Measurements from ENCODE around the gene TBX21.

Gene TBX21

GRCh38 chr17:47694581-47695428, 38.2 kb upstream of the TBX21 start:
- H2AFZ ChIP-seq (ENCODE audit: low read depth, low read length, severe bottlenecking): no peak overlapping the region
- no peak overlapping the region for H3K27ac ChIP-seq (ENCODE audit: low read depth, low read length)

GRCh38 chr17:47695429-47696376, 37.3 kb upstream of the TBX21 start:
- TF ChIP-seq CTCF (IDR thresholded peaks at IDR 0.05; ENCODE audit: insufficient read depth, low read length, poor library complexity, severe bottlenecking) (no peak), EZH2phosphoT487 (conservative IDR thresholded peaks at IDR 0.05; ENCODE audit: low read length) (no peak)
- Histone ChIP-seq H4K20me1 (ENCODE audit: low read depth, low read length) (no peaks in the 10 kb centered on the region), H3K27me3 (ENCODE audit: low read length) (no peaks in the 10 kb centered on the region), H3K9ac (ENCODE audit: low read length) (no peak overlapping the region), H3K36me3 (ENCODE audit: low read length) (no peaks in the 10 kb centered on the region), H3K4me2 (ENCODE audit: low read depth, low read length, poor library complexity, severe bottlenecking) (no peak overlapping the region), H3F3A (ENCODE audit: insufficient read depth) (no peaks in the 10 kb centered on the region), H3K4me3 (ENCODE audit: insufficient read depth, low read length, poor library complexity, severe bottlenecking) (no peak overlapping the region), H3K9me3 (ENCODE audit: insufficient read depth, low read length) (no peaks in the 10 kb centered on the region), H3K27ac (ENCODE audit: low read depth, low read length) (no peak overlapping the region), H3K79me2 (ENCODE audit: insufficient read depth, low read length) (no peaks in the 10 kb centered on the region), H2AFZ (ENCODE audit: low read depth, low read length, severe bottlenecking) (no peak overlapping the region), H3K9me2 (replicated peaks; ENCODE audit: insufficient read depth, low read length) (no peaks in the 10 kb centered on the region)

More at GRCh38 chr17:47694581-47695428, 38.2 kb upstream of the TBX21 start:
- Histone ChIP-seq H3K9me2 (replicated peaks; ENCODE audit: insufficient read depth, low read length) (no peaks in the 10 kb centered on the region), H4K20me1 (ENCODE audit: low read depth, low read length) (no peaks in the 10 kb centered on the region), H3F3A (ENCODE audit: insufficient read depth) (no peaks in the 10 kb centered on the region), H3K27me3 (ENCODE audit: low read length) (no peaks in the 10 kb centered on the region), H3K9me3 (ENCODE audit: insufficient read depth, low read length) (no peaks in the 10 kb centered on the region), H3K36me3 (ENCODE audit: low read length) (no peaks in the 10 kb centered on the region), H3K4me3 (ENCODE audit: insufficient read depth, low read length, poor library complexity, severe bottlenecking) (peak overlapping the region; percentile 44), H3K4me2 (ENCODE audit: low read depth, low read length, poor library complexity, severe bottlenecking) (peak overlapping the region; percentile 53), H3K9ac (ENCODE audit: low read length) (peak overlapping the region; percentile 43), H3K79me2 (ENCODE audit: insufficient read depth, low read length) (no peaks in the 10 kb centered on the region)
- TF ChIP-seq CTCF (IDR thresholded peaks at IDR 0.05; ENCODE audit: insufficient read depth, low read length, poor library complexity, severe bottlenecking): no peak
- TF ChIP-seq EZH2phosphoT487 (conservative IDR thresholded peaks at IDR 0.05; ENCODE audit: low read length): no peak

- no peak overlapping the region for H2AFZ ChIP-seq (ENCODE audit: low read depth, low read length, severe bottlenecking)
- no peaks in the 10 kb centered on the region for H3K9me2 ChIP-seq (replicated peaks; ENCODE audit: insufficient read depth, low read length)
- no peaks in the 10 kb centered on the region for H3K36me3 ChIP-seq (ENCODE audit: low read length)
- no peaks in the 10 kb centered on the region for H3F3A ChIP-seq (ENCODE audit: insufficient read depth)
- no peak overlapping the region for H3K27ac ChIP-seq (ENCODE audit: low read depth, low read length)
- H4K20me1 ChIP-seq (ENCODE audit: low read depth, low read length): no peaks in the 10 kb centered on the region
- H3K4me2 ChIP-seq (ENCODE audit: low read depth, low read length, poor library complexity, severe bottlenecking): no peak overlapping the region
- no peaks in the 10 kb centered on the region for H3K79me2 ChIP-seq (ENCODE audit: insufficient read depth, low read length)
- no peaks in the 10 kb centered on the region for H3K27me3 ChIP-seq (ENCODE audit: low read length)
- no peak overlapping the region for H3K4me3 ChIP-seq (ENCODE audit: insufficient read depth, low read length, poor library complexity, severe bottlenecking)
- TF ChIP-seq CTCF (IDR thresholded peaks at IDR 0.05; ENCODE audit: insufficient read depth, low read length, poor library complexity, severe bottlenecking): no peak
- no peak for TF ChIP-seq EZH2phosphoT487 (conservative IDR thresholded peaks at IDR 0.05; ENCODE audit: low read length)
- H3K9me3 ChIP-seq (ENCODE audit: insufficient read depth, low read length): no peaks in the 10 kb centered on the region
- H3K9ac ChIP-seq (ENCODE audit: low read length): no peak overlapping the region
Measured at GRCh38 chr17:47696717-47697642, 36.1 kb upstream of the TBX21 start.

Data from SU-DHL-6 (cell line).